KMS-11 (cell line): ENCODE data around the gene CGRRF1.

ENCODE experiments used
- H2AFZ ChIP-seq: fragments of 200-600 bp; sonication (generic); 2 replicates; pipeline ENCODE4 v1.6.1; 2016; ENCODE audit warnings: antibody characterized with exemption, mixed run types, low read depth
- H3K27ac ChIP-seq: fragments of 200-600 bp; sonication (generic); 2 replicates; pipeline ENCODE4 v1.6.1; 2016; ENCODE audit warnings: mild to moderate bottlenecking, mixed run types
- H3K27me3 ChIP-seq: fragments of 200-600 bp; sonication (generic); 2 replicates; pipeline ENCODE4 v1.6.1; 2017; ENCODE audit warnings: mild to moderate bottlenecking, low read depth, mixed run types, moderate library complexity; ENCODE audit not compliant: insufficient read depth
- H3K36me3 ChIP-seq: fragments of 200-600 bp; sonication (generic); 2 replicates; pipeline ENCODE4 v1.6.1; 2017; ENCODE audit warnings: mild to moderate bottlenecking, mixed run types; ENCODE audit not compliant: insufficient read depth
- H3K4me1 ChIP-seq: fragments of 200-600 bp; sonication (generic); 2 replicates; pipeline ENCODE4 v1.6.1; 2016; ENCODE audit warnings: mild to moderate bottlenecking, low read depth, mixed run types; ENCODE audit not compliant: poor library complexity, severe bottlenecking
- H3K4me2 ChIP-seq: fragments of 200-600 bp; sonication (generic); 2 replicates; pipeline ENCODE4 v1.7.0; 2016; ENCODE audit warnings: mild to moderate bottlenecking, mixed run types
- H3K4me3 ChIP-seq: fragments of 200-600 bp; sonication (generic); IDR thresholded peaks from 2 replicates; pipeline ENCODE4 v1.6.1; 2017; ENCODE audit warnings: low read depth, low read length, mixed read lengths; ENCODE audit not compliant: insufficient read depth
- H3K79me2 ChIP-seq: fragments of 200-600 bp; sonication (generic); 2 replicates; pipeline ENCODE4 v1.6.1; 2016; ENCODE audit warnings: low read depth, mixed run types; ENCODE audit not compliant: insufficient read depth
- H3K9ac ChIP-seq: fragments of 200-600 bp; sonication (generic); 2 replicates; pipeline ENCODE4 v1.6.1; 2016; ENCODE audit warnings: mild to moderate bottlenecking, mixed run types
- H4K20me1 ChIP-seq: fragments of 200-600 bp; sonication (generic); 2 replicates; pipeline ENCODE4 v1.6.1; 2016; ENCODE audit warnings: mild to moderate bottlenecking, mixed run types; ENCODE audit not compliant: insufficient read depth
- TF ChIP-seq, protein P1 (sequence below): fragments of 200-600 bp; sonication (generic); conservative IDR thresholded peaks from 2 replicates; pipeline ENCODE4 v1.6.1; 2017; ENCODE audit warnings: low read depth, mild to moderate bottlenecking, antibody characterized with exemption, low read length, moderate library complexity, mixed read lengths

CGRRF1 gene

DNA sequence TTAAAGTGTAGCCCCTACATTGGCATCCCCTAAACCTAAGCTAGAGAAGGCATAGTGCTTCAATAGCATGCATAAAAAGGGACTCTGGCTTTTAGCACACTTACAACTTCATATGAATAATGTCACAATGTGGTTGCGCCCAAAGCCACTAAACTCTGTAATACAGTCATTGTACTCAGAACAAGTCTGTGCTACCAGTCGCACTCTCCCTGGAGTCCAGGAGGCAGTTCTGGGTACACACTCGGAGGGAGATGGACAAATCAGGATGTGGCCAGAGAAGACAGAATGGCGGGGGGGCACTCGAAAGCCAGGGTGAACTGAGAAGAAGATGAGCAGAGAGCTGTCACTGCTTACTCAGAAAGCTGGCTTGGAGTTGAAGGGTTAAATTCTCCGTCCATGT, 67.8 kb downstream of the CGRRF1 start:
- Histone ChIP-seq H3K79me2 (no peaks in the 10 kb centered on the region), H3K27me3 (no peaks in the 10 kb centered on the region), H3K9ac (no peak overlapping the region), H3K27ac (no peak overlapping the region), H3K36me3 (no peaks in the 10 kb centered on the region), H4K20me1 (no peaks in the 10 kb centered on the region), H3K4me2 (no peak overlapping the region), H3K4me3 (no peak overlapping the region), H3K4me1 (no peaks in the 10 kb centered on the region), H2AFZ (no peak overlapping the region)
- TF ChIP-seq, protein P1, sequence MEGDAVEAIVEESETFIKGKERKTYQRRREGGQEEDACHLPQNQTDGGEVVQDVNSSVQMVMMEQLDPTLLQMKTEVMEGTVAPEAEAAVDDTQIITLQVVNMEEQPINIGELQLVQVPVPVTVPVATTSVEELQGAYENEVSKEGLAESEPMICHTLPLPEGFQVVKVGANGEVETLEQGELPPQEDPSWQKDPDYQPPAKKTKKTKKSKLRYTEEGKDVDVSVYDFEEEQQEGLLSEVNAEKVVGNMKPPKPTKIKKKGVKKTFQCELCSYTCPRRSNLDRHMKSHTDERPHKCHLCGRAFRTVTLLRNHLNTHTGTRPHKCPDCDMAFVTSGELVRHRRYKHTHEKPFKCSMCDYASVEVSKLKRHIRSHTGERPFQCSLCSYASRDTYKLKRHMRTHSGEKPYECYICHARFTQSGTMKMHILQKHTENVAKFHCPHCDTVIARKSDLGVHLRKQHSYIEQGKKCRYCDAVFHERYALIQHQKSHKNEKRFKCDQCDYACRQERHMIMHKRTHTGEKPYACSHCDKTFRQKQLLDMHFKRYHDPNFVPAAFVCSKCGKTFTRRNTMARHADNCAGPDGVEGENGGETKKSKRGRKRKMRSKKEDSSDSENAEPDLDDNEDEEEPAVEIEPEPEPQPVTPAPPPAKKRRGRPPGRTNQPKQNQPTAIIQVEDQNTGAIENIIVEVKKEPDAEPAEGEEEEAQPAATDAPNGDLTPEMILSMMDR = no peak

GRCh38 chr14:54577977-54578376, 68.3 kb downstream of the CGRRF1 start:
- Histone ChIP-seq H2AFZ (no peak overlapping the region), H4K20me1 (no peaks in the 10 kb centered on the region), H3K27me3 (no peaks in the 10 kb centered on the region), H3K4me1 (no peaks in the 10 kb centered on the region), H3K36me3 (no peaks in the 10 kb centered on the region), H3K4me2 (no peak overlapping the region), H3K27ac (no peak overlapping the region), H3K79me2 (no peaks in the 10 kb centered on the region), H3K9ac (no peak overlapping the region), H3K4me3 (no peak overlapping the region)
- TF ChIP-seq, protein P1 = no peak

- Histone ChIP-seq H3K4me2 (no peak overlapping the region), H3K4me3 (no peak overlapping the region), H2AFZ (no peak overlapping the region), H3K79me2 (no peaks in the 10 kb centered on the region), H3K36me3 (no peaks in the 10 kb centered on the region), H3K9ac (no peak overlapping the region), H3K27me3 (no peaks in the 10 kb centered on the region), H3K4me1 (no peaks in the 10 kb centered on the region), H4K20me1 (no peaks in the 10 kb centered on the region), H3K27ac (no peak overlapping the region)
- TF ChIP-seq, protein P1 = no peak
Observed at GRCh38 chr14:54579621-54580020, 69.9 kb downstream of the CGRRF1 start.

DNA sequence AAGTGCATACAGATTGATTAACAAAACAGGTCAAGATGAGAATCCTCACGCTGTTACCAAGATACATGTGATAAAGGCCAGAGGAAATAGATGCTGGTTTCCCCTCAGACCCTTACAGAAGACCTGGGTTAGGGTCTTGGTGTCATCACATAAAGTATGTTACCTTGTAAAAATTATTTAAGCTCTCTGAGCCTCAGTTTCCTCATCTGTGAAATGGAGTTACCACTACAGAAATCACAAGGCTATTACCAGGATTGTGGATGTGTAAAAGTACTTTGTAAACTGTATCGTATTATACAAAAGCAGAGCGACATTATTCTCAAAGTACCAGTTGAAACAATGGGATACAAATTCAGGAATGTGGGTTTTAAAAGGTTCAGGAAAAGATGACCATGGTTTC, 71.2 kb downstream of the CGRRF1 start:
- no peak overlapping the region for H3K27ac ChIP-seq
- no peak overlapping the region for H2AFZ ChIP-seq
- no peak overlapping the region for H3K9ac ChIP-seq
- no peaks in the 10 kb centered on the region for H3K27me3 ChIP-seq
- H3K4me3 ChIP-seq = no peak overlapping the region
- H3K79me2 ChIP-seq = no peaks in the 10 kb centered on the region
- TF ChIP-seq, protein P1 = no peak
- H3K4me1 ChIP-seq = no peaks in the 10 kb centered on the region
- no peak overlapping the region for H3K4me2 ChIP-seq
- no peaks in the 10 kb centered on the region for H4K20me1 ChIP-seq
- H3K36me3 ChIP-seq = no peaks in the 10 kb centered on the region

DNA sequence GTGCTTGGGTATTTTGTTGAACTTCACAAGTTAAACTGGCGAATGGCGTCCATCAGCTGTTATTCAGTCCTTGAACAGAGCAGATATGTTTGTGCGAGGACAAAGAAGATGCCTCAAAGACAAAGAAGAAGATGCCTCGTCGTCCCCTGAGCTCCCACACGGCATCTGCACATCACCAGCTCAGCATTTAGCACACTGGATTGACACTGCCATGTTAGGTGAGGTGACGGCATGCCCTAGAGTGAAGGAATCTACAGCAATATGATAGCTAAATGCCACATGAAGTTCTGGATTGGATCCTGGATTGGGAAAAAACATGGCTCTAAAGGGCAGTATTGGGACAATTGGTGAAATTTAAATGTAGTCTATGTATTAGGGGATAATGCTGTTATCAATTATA, 72.6 kb downstream of the CGRRF1 start:
- Histone ChIP-seq H3K36me3 (no peaks in the 10 kb centered on the region), H4K20me1 (no peaks in the 10 kb centered on the region), H3K9ac (no peak overlapping the region), H3K27me3 (no peaks in the 10 kb centered on the region), H3K4me3 (no peak overlapping the region), H3K4me2 (no peak overlapping the region), H3K79me2 (no peaks in the 10 kb centered on the region), H2AFZ (no peak overlapping the region), H3K4me1 (no peaks in the 10 kb centered on the region), H3K27ac (no peak overlapping the region)
- TF ChIP-seq, protein P1 = no peak
